SK-N-MC (cell line): ENCODE data around the gene SS18.

Experiments
- DNase-seq: peaks from one replicate; pipeline ENCODE4 v3.0.0-alpha.2; 2011; ENCODE audit warnings: low read depth, low spot score
- H3K27ac ChIP-seq: fragments of 200-600 bp; sonication (generic); 2 replicates; pipeline ENCODE4 v1.5.1; 2016; ENCODE audit warnings: mixed run types
- H3K36me3 ChIP-seq: fragments of 200-600 bp; sonication (generic); 2 replicates; pipeline ENCODE4 v1.6.1; 2017; ENCODE audit warnings: antibody characterized with exemption, low read length, mixed read lengths; ENCODE audit not compliant: insufficient read depth
- H3K4me3 ChIP-seq: fragments of 200-600 bp; sonication (generic); 2 replicates; pipeline ENCODE4 v1.5.1; 2016
- H3K9ac ChIP-seq: fragments of 200-600 bp; sonication (generic); 2 replicates; pipeline ENCODE4 v1.8.0; 2017; ENCODE audit warnings: mixed run types, mixed read lengths; ENCODE audit not compliant: insufficient read length
- H3K9me3 ChIP-seq: fragments of 200-600 bp; sonication (generic); 2 replicates; pipeline ENCODE4 v1.6.1; 2017; ENCODE audit warnings: low read depth, mild to moderate bottlenecking, antibody characterized with exemption, low read length, moderate library complexity, mixed read lengths
- EZH2 ChIP-seq: fragments of 200-600 bp; sonication (generic); IDR thresholded peaks from one replicate; pipeline ENCODE4 v1.6.1; 2017; ENCODE audit warnings: antibody characterized with exemption
- FOXP2 ChIP-seq: optimal IDR thresholded peaks from 2 replicates; pipeline ENCODE3; 2011; ENCODE audit warnings: mild to moderate bottlenecking, moderate library complexity; ENCODE audit not compliant: insufficient read depth; ENCODE audit errors: extremely low read length, control extremely low read depth
- POLR2AphosphoS5 ChIP-seq: IDR thresholded peaks from 2 replicates; pipeline ENCODE4 v1.6.1; 2012; ENCODE audit warnings: mild to moderate bottlenecking, low read depth, low read length, borderline replicate concordance

The SS18 gene

GRCh38 chr18:25983730-25984129 is 106.7 kb downstream of the SS18 start:
- TF ChIP-seq EZH2 (no peak), FOXP2 (no peak), POLR2AphosphoS5 (no peak)
- H3K27ac ChIP-seq = no peak overlapping the region
- H3K36me3 ChIP-seq = no peaks in the 10 kb centered on the region
- H3K9me3 ChIP-seq = peaks cover 3% of the 10 kb centered on the region; the same call in 1 of the 2 replicates
- H3K9ac ChIP-seq = no peak overlapping the region
- no peak overlapping the region for H3K4me3 ChIP-seq
- DNase-seq = no peak

DNA sequence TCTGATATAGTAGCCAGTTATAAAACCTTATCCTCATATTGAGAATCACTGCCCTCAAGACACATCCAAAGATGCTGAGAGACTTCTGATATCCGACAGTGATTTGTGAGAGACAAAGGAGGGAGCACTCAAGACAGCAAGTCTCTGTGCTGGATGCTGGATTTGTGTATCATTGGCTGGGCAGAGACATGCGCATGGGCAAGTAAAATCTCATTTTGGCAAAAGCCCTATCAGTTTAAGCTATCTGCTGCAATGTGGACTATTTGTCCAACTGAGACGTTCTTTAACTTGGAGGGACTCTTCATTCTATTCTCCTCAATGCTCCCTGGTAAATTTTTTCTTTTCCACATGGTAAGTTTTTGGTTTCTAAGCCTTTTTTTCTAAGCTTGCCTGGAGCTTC is 107.5 kb downstream of the SS18 start:
- DNase-seq = no peak
- Histone ChIP-seq H3K9me3 (peaks cover 3% of the 10 kb centered on the region; the same call in 1 of the 2 replicates), H3K36me3 (no peaks in the 10 kb centered on the region), H3K4me3 (no peak overlapping the region), H3K27ac (no peak overlapping the region), H3K9ac (no peak overlapping the region)
- no peak for TF ChIP-seq EZH2
- no peak for TF ChIP-seq POLR2AphosphoS5
- no peak for TF ChIP-seq FOXP2

DNA sequence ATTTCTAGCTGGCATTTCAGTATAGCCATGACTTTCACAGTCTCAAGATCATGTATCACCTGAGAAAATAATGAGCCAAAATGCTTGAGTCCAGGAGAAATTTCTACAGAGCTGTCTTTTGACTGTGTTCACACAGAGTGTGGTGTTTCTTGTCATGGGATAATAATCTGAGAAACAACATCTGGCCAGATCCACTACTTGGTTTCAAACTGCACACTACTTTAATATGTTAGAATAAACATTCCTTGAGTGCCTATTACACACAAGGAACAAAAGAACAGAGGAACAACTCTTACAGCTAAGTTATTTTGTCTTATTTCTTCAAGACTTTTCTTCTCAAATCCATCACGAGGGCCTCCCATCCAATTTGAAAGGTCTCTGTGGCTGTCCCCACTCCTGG is 108.3 kb downstream of the SS18 start:
- Histone ChIP-seq H3K36me3 (no peaks in the 10 kb centered on the region), H3K9me3 (peaks cover 3% of the 10 kb centered on the region; the same call in 1 of the 2 replicates), H3K4me3 (no peak overlapping the region), H3K9ac (no peak overlapping the region), H3K27ac (no peak overlapping the region)
- no peak for DNase-seq
- TF ChIP-seq POLR2AphosphoS5 = no peak

DNA sequence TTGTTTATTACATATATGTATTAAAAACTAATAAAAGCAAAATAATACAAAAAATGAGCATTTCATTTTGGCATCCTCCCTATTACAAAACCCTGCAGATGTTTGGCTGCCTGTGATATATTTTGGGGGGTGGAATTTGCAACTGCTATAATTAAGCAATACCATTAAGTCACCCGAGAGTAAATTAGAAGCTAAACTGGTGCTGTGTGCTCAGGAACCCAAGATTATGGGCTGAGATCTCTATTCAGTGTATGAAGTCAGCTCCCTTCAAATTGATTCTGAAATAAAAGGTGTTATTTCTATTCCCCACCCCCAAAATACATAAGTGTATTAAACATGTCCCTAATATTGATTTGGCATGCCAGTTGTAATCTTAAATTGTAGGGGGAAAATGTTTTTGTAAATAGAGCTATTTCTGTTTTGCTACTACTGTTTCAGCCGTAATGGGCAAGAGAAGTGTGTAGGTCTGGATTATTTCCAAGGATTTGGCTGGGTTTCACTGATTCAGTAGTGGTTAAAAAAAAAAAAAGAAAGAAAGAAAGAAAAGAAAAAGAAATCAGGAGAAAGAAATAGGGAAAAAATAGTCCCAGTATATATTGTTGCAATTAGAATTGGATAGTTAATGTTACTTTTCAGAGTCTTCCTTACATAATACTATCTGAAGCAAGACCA is 110.9 kb downstream of the SS18 start:
- H3K27ac ChIP-seq = no peak overlapping the region
- H3K9ac ChIP-seq = no peak overlapping the region
- H3K9me3 ChIP-seq = peaks cover 3% of the 10 kb centered on the region; the same call in 1 of the 2 replicates
- no peak for DNase-seq
- H3K4me3 ChIP-seq = no peak overlapping the region
- no peaks in the 10 kb centered on the region for H3K36me3 ChIP-seq
- TF ChIP-seq POLR2AphosphoS5 = no peak
- no peak for TF ChIP-seq FOXP2
- TF ChIP-seq EZH2 = no peak

DNA sequence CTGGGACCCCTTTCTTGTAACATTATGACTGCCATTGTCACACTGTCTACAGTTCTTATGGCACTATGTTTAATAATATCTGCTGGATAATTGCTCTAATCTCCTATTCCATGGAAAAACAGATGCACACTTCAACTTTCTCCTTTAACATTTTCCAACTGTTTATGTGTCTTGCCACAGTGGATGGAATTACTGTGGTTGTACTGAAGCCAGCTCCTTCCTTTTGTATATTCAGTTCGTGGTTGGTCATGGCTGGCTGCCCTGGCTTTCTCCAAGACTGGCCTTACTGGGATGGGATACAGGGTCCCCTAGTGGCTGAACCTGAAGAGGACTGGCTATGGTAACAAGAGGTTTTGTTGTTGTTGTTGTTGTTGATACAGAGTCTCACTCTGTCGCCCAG is 113.9 kb downstream of the SS18 start:
- Histone ChIP-seq H3K27ac (no peak overlapping the region), H3K9ac (no peak overlapping the region), H3K36me3 (no peaks in the 10 kb centered on the region), H3K9me3 (no peaks in the 10 kb centered on the region), H3K4me3 (no peak overlapping the region)
- no peak for DNase-seq
- TF ChIP-seq FOXP2 (no peak), POLR2AphosphoS5 (no peak), EZH2 (no peak)

- DNase-seq = no peak
- TF ChIP-seq EZH2 (no peak), POLR2AphosphoS5 (no peak), FOXP2 (no peak)
- Histone ChIP-seq H3K9me3 (no peaks in the 10 kb centered on the region), H3K9ac (no peak overlapping the region), H3K36me3 (no peaks in the 10 kb centered on the region), H3K4me3 (no peak overlapping the region), H3K27ac (no peak overlapping the region)
Measured at GRCh38 chr18:25974630-25975077, 115.8 kb downstream of the SS18 start.
